GM23248 (cell line): ENCODE results near the gene ACCSL. TPM values are rescaled to one million over a fixed set of nuclear protein-coding genes. Genes with fewer than 3 reads are reported as not detected.

Experiments
- DNase-seq: peaks from one replicate; pipeline ENCODE4 v3.0.0-alpha.2; 2015
- H2AFZ ChIP-seq: fragments of 200-600 bp; sonication (generic); 2 replicates; pipeline ENCODE4 v1.6.1; 2016; ENCODE audit warnings: antibody characterized with exemption
- H3F3A ChIP-seq: fragments of 200-600 bp; sonication (generic); 2 replicates; pipeline ENCODE4 v1.6.1; 2016; ENCODE audit warnings: mild to moderate bottlenecking, antibody characterized with exemption, mixed run types; ENCODE audit not compliant: insufficient read depth
- H3K27ac ChIP-seq: fragments of 200-600 bp; sonication (generic); 2 replicates; pipeline ENCODE4 v1.5.1; 2016; ENCODE audit warnings: mild to moderate bottlenecking
- H3K27me3 ChIP-seq: fragments of 200-600 bp; sonication (generic); replicated peaks from 2 replicates; pipeline ENCODE4 v1.6.1; 2016; ENCODE audit warnings: mild to moderate bottlenecking; ENCODE audit not compliant: insufficient read depth
- H3K36me3 ChIP-seq: fragments of 200-600 bp; sonication (generic); 2 replicates; pipeline ENCODE4 v1.6.1; 2016; ENCODE audit warnings: low read depth, mild to moderate bottlenecking
- H3K4me1 ChIP-seq: fragments of 200-600 bp; sonication (generic); 2 replicates; pipeline ENCODE4 v1.6.1; 2016; ENCODE audit warnings: mild to moderate bottlenecking; ENCODE audit not compliant: insufficient read depth
- H3K4me2 ChIP-seq: fragments of 200-600 bp; sonication (generic); one replicate; pipeline ENCODE4 v1.6.1; 2016; ENCODE audit warnings: mild to moderate bottlenecking; ENCODE audit not compliant: unreplicated experiment
- H3K4me3 ChIP-seq: fragments of 200-600 bp; sonication (generic); 2 replicates; pipeline ENCODE4 v1.5.1; 2016; ENCODE audit warnings: mild to moderate bottlenecking
- H3K79me2 ChIP-seq: fragments of 200-600 bp; sonication (generic); 2 replicates; pipeline ENCODE4 v1.6.1; 2016; ENCODE audit warnings: mild to moderate bottlenecking; ENCODE audit not compliant: insufficient read depth
- H3K9ac ChIP-seq: fragments of 200-600 bp; sonication (generic); 2 replicates; pipeline ENCODE4 v1.6.1; 2016; ENCODE audit warnings: mild to moderate bottlenecking
- H3K9me2 ChIP-seq: fragments of 200-600 bp; sonication (generic); 2 replicates; pipeline ENCODE4 v1.6.1; 2016; ENCODE audit warnings: mixed run types, mild to moderate bottlenecking, moderate library complexity; ENCODE audit not compliant: insufficient read depth
- H3K9me3 ChIP-seq: fragments of 200-600 bp; sonication (generic); one replicate; pipeline ENCODE4 v1.6.1; 2017; ENCODE audit warnings: low read depth
- H4K20me1 ChIP-seq: fragments of 200-600 bp; sonication (generic); 2 replicates; pipeline ENCODE4 v1.6.0; 2016; ENCODE audit not compliant: insufficient read depth
- EZH2 ChIP-seq: fragments of 200-600 bp; sonication (generic); IDR thresholded peaks from 2 replicates; pipeline ENCODE4 v1.6.1; 2018; ENCODE audit warnings: antibody characterized with exemption, mild to moderate bottlenecking; ENCODE audit not compliant: insufficient read depth, poor library complexity, severe bottlenecking
- EZH2phosphoT487 ChIP-seq: fragments of 200-600 bp; sonication (generic); IDR thresholded peaks from 2 replicates; pipeline ENCODE4 v1.6.1; 2018; ENCODE audit warnings: antibody characterized with exemption, moderate library complexity, mild to moderate bottlenecking, low read depth; ENCODE audit not compliant: insufficient read depth
- WGBS, 2 experiments: methylation state at CpG; one replicate each; pipeline ENCODE4 v1.1.6; 2015 to 2017; ENCODE audit warnings: low lambda C conversion rate in 2 of 2, low coverage in 1 of 2; ENCODE audit errors: missing lambda C conversion rate in 2 of 2; 5-methylcytosine and 5-hydroxymethylcytosine counted together
- in situ Hi-C: fragments of 300-500 bp; cut with MboI; formaldehyde crosslinking; loops from 2 replicates; pipeline ENCODE4 v1.15.0; 2020
- polyA plus RNA-seq: library from polyadenylated mRNA; unstranded; fragments of >200 nt; fragmentation: Nextera tagmentation; extraction: Ambion mirVana; gene quantifications from 2 replicates; pipeline ENCODE4 v1.2.1, GENCODE V29; 2016
- total RNA-seq: library from RNA; depleted of rRNA; stranded (reverse); fragments of >200 nt; shearing (Covaris generic); gene quantifications from 2 replicates; pipeline ENCODE4 v1.2.3, GENCODE V29; 2014

Gene ACCSL
- total and polyA plus RNA-seq, 2 experiments from 2014 or later: not detected

DNA sequence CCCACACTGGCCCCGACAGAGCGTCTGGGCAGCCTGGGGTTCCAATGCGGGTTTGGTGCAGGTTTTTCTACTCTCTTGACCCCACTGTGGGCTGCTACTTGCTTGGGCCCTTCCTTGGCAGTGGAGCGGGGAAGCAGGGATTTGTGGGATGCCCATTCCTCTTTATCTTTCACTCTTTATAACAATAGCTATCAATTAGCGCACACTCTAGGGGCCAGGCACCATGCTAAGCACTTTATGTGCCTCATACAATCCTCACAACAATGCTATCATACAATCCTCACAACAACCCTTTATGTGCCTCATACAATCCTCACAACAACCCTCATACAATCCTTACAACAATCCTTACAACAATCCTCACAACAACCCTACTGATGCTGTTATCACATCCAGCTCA is 31.0 kb downstream of the ACCSL start:
- TF ChIP-seq EZH2phosphoT487 (no peak), EZH2 (no peak)
- no peak overlapping the region for H3K4me2 ChIP-seq
- H3K9ac ChIP-seq: no peak overlapping the region
- H3K9me3 ChIP-seq: no peaks in the 10 kb centered on the region
- no peak overlapping the region for H3K4me3 ChIP-seq
- no peaks in the 10 kb centered on the region for H3K4me1 ChIP-seq
- no peak overlapping the region for H2AFZ ChIP-seq
- in situ Hi-C loops: loop anchor here (10.0 kb wide), 1 partner anchor 64 kb away; no protein-coding TSS in a partner anchor
- no peak for DNase-seq
- no peaks in the 10 kb centered on the region for H4K20me1 ChIP-seq
- no peaks in the 10 kb centered on the region for H3K27me3 ChIP-seq
- H3K36me3 ChIP-seq: no peaks in the 10 kb centered on the region
- H3F3A ChIP-seq: no peaks in the 10 kb centered on the region
- no peaks in the 10 kb centered on the region for H3K79me2 ChIP-seq
- no peak overlapping the region for H3K27ac ChIP-seq
- WGBS, 2 experiments: 84 to 89% methylated on average over 5 of the region's 5 CpGs
- no peaks in the 10 kb centered on the region for H3K9me2 ChIP-seq

DNA sequence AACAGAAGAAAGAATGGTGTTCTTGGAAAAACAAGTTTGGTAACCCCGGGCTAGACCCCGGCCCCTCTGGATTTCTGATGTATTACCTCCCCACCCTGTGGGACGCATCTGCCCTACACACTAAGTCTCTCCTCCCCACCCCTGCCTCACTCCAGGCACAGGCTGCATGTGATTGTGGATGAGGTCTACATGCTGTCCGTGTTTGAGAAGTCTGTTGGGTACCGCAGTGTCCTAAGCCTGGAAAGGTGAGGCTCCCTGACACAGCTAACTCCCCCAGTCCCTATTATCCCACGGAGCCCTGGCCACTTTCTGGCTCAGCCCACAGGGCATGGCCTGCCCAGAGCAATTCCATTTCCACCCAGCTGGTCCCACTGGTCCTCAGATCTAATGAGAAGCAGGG is 31.6 kb downstream of the ACCSL start:
- Histone ChIP-seq H3K27ac (no peak overlapping the region), H3F3A (no peaks in the 10 kb centered on the region), H3K4me2 (no peak overlapping the region), H3K79me2 (no peaks in the 10 kb centered on the region), H3K9me3 (no peaks in the 10 kb centered on the region), H3K9ac (no peak overlapping the region), H3K27me3 (no peaks in the 10 kb centered on the region), H3K4me1 (no peaks in the 10 kb centered on the region), H2AFZ (no peak overlapping the region), H4K20me1 (no peaks in the 10 kb centered on the region), H3K4me3 (no peak overlapping the region), H3K36me3 (no peaks in the 10 kb centered on the region), H3K9me2 (no peaks in the 10 kb centered on the region)
- TF ChIP-seq EZH2: no peak
- TF ChIP-seq EZH2phosphoT487: no peak
- WGBS, 2 experiments: 78 to 88% methylated on average over 6 of the region's 6 CpGs
- in situ Hi-C loops: loop anchor here (10.0 kb wide), 1 partner anchor 65 kb away; no protein-coding TSS in a partner anchor
- no peak for DNase-seq

DNA sequence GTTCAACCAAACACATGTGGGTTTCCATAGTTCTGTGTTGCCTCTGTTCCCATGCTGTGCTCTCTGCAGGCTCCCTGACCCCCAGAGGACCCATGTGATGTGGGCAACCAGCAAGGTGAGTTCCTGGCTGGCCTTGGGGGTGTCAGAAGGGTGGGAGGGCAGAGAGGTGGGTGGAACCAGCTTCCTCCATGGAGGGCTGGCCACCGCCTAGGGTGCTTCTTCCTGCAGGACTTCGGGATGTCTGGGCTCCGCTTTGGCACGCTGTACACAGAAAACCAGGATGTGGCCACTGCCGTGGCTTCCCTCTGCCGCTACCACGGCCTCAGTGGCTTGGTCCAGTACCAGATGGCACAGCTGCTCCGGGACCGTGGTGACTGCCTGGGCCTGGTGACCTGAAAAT is 33.2 kb downstream of the ACCSL start:
- H3K27me3 ChIP-seq: no peaks in the 10 kb centered on the region
- no peaks in the 10 kb centered on the region for H3K4me1 ChIP-seq
- H3F3A ChIP-seq: no peaks in the 10 kb centered on the region
- H4K20me1 ChIP-seq: no peaks in the 10 kb centered on the region
- no peak overlapping the region for H3K9ac ChIP-seq
- no peak overlapping the region for H3K27ac ChIP-seq
- H2AFZ ChIP-seq: no peak overlapping the region
- H3K4me2 ChIP-seq: no peak overlapping the region
- H3K9me2 ChIP-seq: no peaks in the 10 kb centered on the region
- no peak for DNase-seq
- no peaks in the 10 kb centered on the region for H3K36me3 ChIP-seq
- no peak for TF ChIP-seq EZH2
- no peak for TF ChIP-seq EZH2phosphoT487
- in situ Hi-C loops: no loop called here
- no peak overlapping the region for H3K4me3 ChIP-seq
- H3K79me2 ChIP-seq: no peaks in the 10 kb centered on the region
- no peaks in the 10 kb centered on the region for H3K9me3 ChIP-seq
- 88% methylated on average over 9 of the region's 9 CpGs for WGBS, 2 experiments

DNA sequence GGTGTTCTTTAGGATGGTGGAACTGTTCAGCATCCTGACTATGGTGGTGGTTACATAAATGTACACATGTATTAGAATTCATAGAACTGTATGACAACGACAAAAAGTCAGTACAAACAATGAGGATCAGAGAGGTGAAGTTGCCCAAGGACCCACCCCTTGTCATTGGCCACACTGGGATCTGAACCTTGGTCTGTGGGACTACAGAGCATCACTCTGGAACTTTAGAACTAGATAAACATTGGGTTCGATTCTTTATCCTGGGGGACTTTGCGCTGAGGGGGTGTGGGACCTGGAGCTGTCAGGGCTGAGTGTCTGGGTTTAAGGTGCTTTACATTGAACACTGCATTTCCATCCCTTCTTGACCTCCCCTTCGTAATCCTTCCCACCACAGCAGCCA is 34.9 kb downstream of the ACCSL start:
- no peaks in the 10 kb centered on the region for H3K27me3 ChIP-seq
- no peak overlapping the region for H2AFZ ChIP-seq
- no peaks in the 10 kb centered on the region for H4K20me1 ChIP-seq
- no peaks in the 10 kb centered on the region for H3K4me1 ChIP-seq
- DNase-seq: no peak
- no peak overlapping the region for H3K4me2 ChIP-seq
- TF ChIP-seq EZH2 (no peak), EZH2phosphoT487 (no peak)
- in situ Hi-C loops: no loop called here
- no peak overlapping the region for H3K27ac ChIP-seq
- H3K79me2 ChIP-seq: no peaks in the 10 kb centered on the region
- no peak overlapping the region for H3K4me3 ChIP-seq
- H3K9ac ChIP-seq: no peak overlapping the region
- H3F3A ChIP-seq: no peaks in the 10 kb centered on the region
- H3K9me2 ChIP-seq: no peaks in the 10 kb centered on the region
- H3K36me3 ChIP-seq: no peaks in the 10 kb centered on the region
- 67 to 85% methylated on average over 4 of the region's 4 CpGs for WGBS, 2 experiments
- H3K9me3 ChIP-seq: no peaks in the 10 kb centered on the region

DNA sequence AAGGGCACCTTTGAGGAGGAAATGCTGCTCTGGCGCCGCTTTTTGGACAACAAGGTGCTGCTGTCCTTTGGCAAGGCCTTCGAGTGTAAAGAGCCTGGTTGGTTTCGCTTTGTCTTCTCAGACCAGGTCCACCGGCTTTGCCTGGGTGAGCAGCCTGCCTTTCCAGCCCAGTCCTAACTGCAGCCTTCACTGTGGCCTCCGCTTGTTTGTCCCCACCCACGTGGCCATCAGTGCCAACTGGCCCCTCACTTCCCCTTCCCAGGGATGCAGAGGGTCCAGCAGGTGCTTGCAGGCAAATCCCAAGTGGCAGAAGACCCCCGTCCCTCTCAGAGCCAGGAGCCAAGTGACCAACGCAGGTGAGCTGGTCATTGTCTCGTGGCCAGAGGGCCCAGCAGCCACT is 35.7 kb downstream of the ACCSL start:
- Histone ChIP-seq H2AFZ (no peak overlapping the region), H3K79me2 (no peaks in the 10 kb centered on the region), H3K9me3 (no peaks in the 10 kb centered on the region), H3F3A (no peaks in the 10 kb centered on the region), H3K27ac (no peak overlapping the region), H3K9ac (no peak overlapping the region), H3K27me3 (no peaks in the 10 kb centered on the region), H3K36me3 (no peaks in the 10 kb centered on the region), H4K20me1 (no peaks in the 10 kb centered on the region), H3K4me3 (no peak overlapping the region), H3K4me2 (no peak overlapping the region), H3K4me1 (no peaks in the 10 kb centered on the region), H3K9me2 (no peaks in the 10 kb centered on the region)
- 91 to 94% methylated on average over 10 of the region's 10 CpGs for WGBS, 2 experiments
- DNase-seq: no peak
- TF ChIP-seq EZH2phosphoT487 (no peak), EZH2 (no peak)
- in situ Hi-C loops: no loop called here
